ENCODE data around the gene FAM240B. TPM values are rescaled to one million over a fixed set of nuclear protein-coding genes. Genes with fewer than 3 reads are reported as not detected.

FAM240B gene
- total and polyA plus RNA-seq, 4 donors = not detected

- WGBS = 72% methylated on average over 8 of the region's 8 CpGs
- Histone ChIP-seq H3K9ac (ENCODE audit: low read depth in 1 of 2, low read length in 2 of 2) (no peak overlapping the region), H3K4me3 (ENCODE audit: low read depth in 1 of 3, low read length in 3 of 3) (no peak overlapping the region), H3K9me3 (ENCODE audit: control insufficient read depth in 4 of 4, low read length in 3 of 4) (no peaks in the 10 kb centered on the region), H3K27me3 (ENCODE audit: control insufficient read depth in 4 of 4, insufficient read depth in 4 of 4, low read length in 3 of 4) (no peaks in the 10 kb centered on the region), H3K36me3 (ENCODE audit: control insufficient read depth in 4 of 4, insufficient read depth in 3 of 4, low read depth in 1 of 4, low read length in 3 of 4) (no peaks in the 10 kb centered on the region), H3K27ac (ENCODE audit: low read depth in 1 of 2, low read length in 2 of 2) (no peak overlapping the region), H3K4me1 (ENCODE audit: control insufficient read depth in 4 of 4, insufficient read depth in 4 of 4, low read length in 3 of 4) (no peaks in the 10 kb centered on the region)
- TF ChIP-seq MAX (IDR thresholded peaks at IDR 0.05) (no peak), RXRA (IDR thresholded peaks at IDR 0.05) (no peak), REST (IDR thresholded peaks at IDR 0.05) (no peak), RAD21 (IDR thresholded peaks at IDR 0.05) (no peak), GABPA (IDR thresholded peaks at IDR 0.05 in 1 of 2, conservative IDR thresholded peaks at IDR 0.05 in 1 of 2) (no peak), HNF4G (IDR thresholded peaks at IDR 0.05) (no peak), HNF4A (conservative IDR thresholded peaks at IDR 0.05) (no peak), YY1 (IDR thresholded peaks at IDR 0.05) (no peak), FOXA2 (IDR thresholded peaks at IDR 0.05) (no peak), TAF1 (conservative IDR thresholded peaks at IDR 0.05) (no peak), CTCF (IDR thresholded peaks at IDR 0.05; ENCODE audit: low read depth, low read length, missing input control) (no peak), EGR1 (IDR thresholded peaks at IDR 0.05; ENCODE audit: low read depth in 2 of 2) (no peak), ATF3 (IDR thresholded peaks at IDR 0.05) (no peak), ZBTB33 (IDR thresholded peaks at IDR 0.05) (no peak), FOXA1 (IDR thresholded peaks at IDR 0.05) (no peak), NR2F2 (IDR thresholded peaks at IDR 0.05) (no peak), SP1 (IDR thresholded peaks at IDR 0.05) (no peak), JUND (IDR thresholded peaks at IDR 0.05) (no peak)
- no peak for DNase-seq (ENCODE audit: low spot score)
These were observed 42.1 kb upstream of the FAM240B start for GRCh38 chr9:38761999-38762398.

All from liver (tissue), 9 donors.